ENCODE results near the gene ZNF613. TPM values are rescaled to one million over a fixed set of nuclear protein-coding genes. Genes with fewer than 3 reads are reported as not detected.

Gene ZNF613
- total RNA-seq, 1 donor from 2014 or later, result 5.7 TPM

DNA sequence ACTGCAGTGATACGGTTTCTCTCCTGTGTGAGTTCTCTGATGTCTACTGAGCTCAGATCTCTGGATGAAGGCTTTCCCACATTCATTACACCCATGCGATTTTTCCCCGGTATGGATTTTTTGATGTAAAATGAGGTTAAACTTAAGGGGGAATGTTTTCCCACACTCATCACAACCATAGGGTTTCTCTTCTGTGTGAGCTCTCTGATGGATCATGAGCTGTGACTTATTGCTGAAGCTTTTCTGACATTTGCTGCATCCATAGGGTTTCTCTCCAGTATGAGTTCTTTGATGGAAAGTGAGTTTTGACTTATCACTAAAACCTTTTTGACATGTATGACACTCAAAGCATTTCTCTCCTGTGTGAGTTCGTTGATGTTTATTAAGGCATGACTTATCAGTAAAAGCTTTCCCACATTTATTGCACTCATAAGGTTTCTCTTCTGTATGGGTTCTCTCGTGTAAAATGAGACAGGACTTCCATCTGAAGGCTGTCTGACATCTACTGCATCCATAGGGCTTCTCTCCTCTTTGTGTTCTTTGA, 11.9 kb upstream of the ZNF613 start:
- TF ChIP-seq, protein P1, sequence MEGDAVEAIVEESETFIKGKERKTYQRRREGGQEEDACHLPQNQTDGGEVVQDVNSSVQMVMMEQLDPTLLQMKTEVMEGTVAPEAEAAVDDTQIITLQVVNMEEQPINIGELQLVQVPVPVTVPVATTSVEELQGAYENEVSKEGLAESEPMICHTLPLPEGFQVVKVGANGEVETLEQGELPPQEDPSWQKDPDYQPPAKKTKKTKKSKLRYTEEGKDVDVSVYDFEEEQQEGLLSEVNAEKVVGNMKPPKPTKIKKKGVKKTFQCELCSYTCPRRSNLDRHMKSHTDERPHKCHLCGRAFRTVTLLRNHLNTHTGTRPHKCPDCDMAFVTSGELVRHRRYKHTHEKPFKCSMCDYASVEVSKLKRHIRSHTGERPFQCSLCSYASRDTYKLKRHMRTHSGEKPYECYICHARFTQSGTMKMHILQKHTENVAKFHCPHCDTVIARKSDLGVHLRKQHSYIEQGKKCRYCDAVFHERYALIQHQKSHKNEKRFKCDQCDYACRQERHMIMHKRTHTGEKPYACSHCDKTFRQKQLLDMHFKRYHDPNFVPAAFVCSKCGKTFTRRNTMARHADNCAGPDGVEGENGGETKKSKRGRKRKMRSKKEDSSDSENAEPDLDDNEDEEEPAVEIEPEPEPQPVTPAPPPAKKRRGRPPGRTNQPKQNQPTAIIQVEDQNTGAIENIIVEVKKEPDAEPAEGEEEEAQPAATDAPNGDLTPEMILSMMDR (IDR thresholded peaks at IDR 0.05; ENCODE audit: unreplicated experiment), result no peak
- Mint-ChIP-seq H3K27ac (no peak overlapping the region), H3K4me3 (no peak overlapping the region), H3K4me1 (no peaks in the 10 kb centered on the region), H3K9me3 (peaks cover 49% of the 10 kb centered on the region), H3K36me3 (peaks cover 15% of the 10 kb centered on the region), H3K27me3 (ENCODE audit: low read depth) (no peaks in the 10 kb centered on the region)
- no peak for DNase-seq (ENCODE audit: low spot score in 2 of 2, unreplicated experiment in 2 of 2)

- TF ChIP-seq, protein P1 (IDR thresholded peaks at IDR 0.05; ENCODE audit: unreplicated experiment), result no peak
- no peak overlapping the region for H3K27ac Mint-ChIP-seq
- no peaks in the 10 kb centered on the region for H3K27me3 Mint-ChIP-seq (ENCODE audit: low read depth)
- H3K4me3 Mint-ChIP-seq, result no peak overlapping the region
- peaks cover 18% of the 10 kb centered on the region for H3K36me3 Mint-ChIP-seq
- DNase-seq (ENCODE audit: low spot score in 2 of 2, unreplicated experiment in 2 of 2), result no peak
- no peaks in the 10 kb centered on the region for H3K4me1 Mint-ChIP-seq
- H3K9me3 Mint-ChIP-seq, result peaks cover 56% of the 10 kb centered on the region
These were observed 11.1 kb upstream of the ZNF613 start for GRCh38 chr19:51916167-51916566.

- no peaks in the 10 kb centered on the region for H3K27me3 Mint-ChIP-seq (ENCODE audit: low read depth)
- peaks cover 60% of the 10 kb centered on the region for H3K9me3 Mint-ChIP-seq
- TF ChIP-seq, protein P1 (IDR thresholded peaks at IDR 0.05; ENCODE audit: unreplicated experiment), result no peak
- no peak overlapping the region for H3K27ac Mint-ChIP-seq
- peaks cover 24% of the 10 kb centered on the region for H3K36me3 Mint-ChIP-seq
- H3K4me3 Mint-ChIP-seq, result no peak overlapping the region
- no peaks in the 10 kb centered on the region for H3K4me1 Mint-ChIP-seq
- DNase-seq (ENCODE audit: low spot score in 2 of 2, unreplicated experiment in 2 of 2), result no peak
These were observed 7.7 kb upstream of the ZNF613 start for GRCh38 chr19:51919606-51920005.

DNA sequence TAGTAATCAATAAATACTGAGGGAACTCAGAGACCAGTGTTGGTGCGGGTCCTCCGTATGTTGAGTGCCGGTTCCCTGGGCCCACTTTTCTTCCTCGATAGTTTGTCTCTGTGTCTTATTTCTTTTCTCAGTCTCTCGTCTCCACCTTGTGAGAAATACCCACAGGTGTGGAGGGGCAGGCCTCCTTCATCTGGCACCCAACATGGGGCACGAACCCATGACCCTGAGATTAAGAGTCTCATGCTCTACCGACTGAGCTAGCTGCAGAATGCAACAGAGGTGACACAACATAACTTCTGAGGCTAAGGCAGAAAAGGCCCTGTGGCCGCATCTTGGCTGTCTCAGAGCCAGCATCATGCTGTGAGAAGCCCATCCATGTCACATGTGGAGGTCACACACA, 5.3 kb upstream of the ZNF613 start:
- Mint-ChIP-seq H3K27me3 (ENCODE audit: low read depth) (no peaks in the 10 kb centered on the region), H3K4me1 (peaks cover 3% of the 10 kb centered on the region), H3K9me3 (peaks cover 56% of the 10 kb centered on the region), H3K4me3 (no peak overlapping the region), H3K27ac (no peak overlapping the region), H3K36me3 (peaks cover 23% of the 10 kb centered on the region)
- DNase-seq (ENCODE audit: low spot score in 2 of 2, unreplicated experiment in 2 of 2), result no peak
- TF ChIP-seq, protein P1 (IDR thresholded peaks at IDR 0.05; ENCODE audit: unreplicated experiment), result no peak

DNA sequence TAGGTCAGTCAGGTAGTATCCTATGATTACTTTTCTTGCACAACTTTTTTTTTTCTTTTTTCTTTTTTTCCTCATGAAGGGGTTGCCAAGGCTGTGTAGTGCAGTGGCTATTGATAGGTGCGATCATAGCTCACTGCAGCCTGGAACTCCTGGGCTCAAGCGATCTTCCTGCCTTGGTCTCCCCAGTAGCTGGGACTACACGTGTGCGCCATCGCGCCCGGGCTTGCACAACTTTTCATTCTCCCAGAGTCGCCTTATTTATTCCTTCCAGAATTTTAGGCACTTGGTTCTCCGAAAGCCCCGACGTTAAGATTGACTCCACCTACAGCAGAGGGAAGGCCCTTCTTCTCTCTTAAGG, 867 bp upstream of the ZNF613 start:
- H3K36me3 Mint-ChIP-seq, result peaks cover 30% of the 10 kb centered on the region
- H3K4me3 Mint-ChIP-seq, result peak overlapping the region; percentile 99
- TF ChIP-seq, protein P1 (IDR thresholded peaks at IDR 0.05; ENCODE audit: unreplicated experiment), result no peak
- H3K27ac Mint-ChIP-seq, result peak overlapping the region; percentile 99
- peaks cover 50% of the 10 kb centered on the region for H3K9me3 Mint-ChIP-seq
- H3K27me3 Mint-ChIP-seq (ENCODE audit: low read depth), result no peaks in the 10 kb centered on the region
- H3K4me1 Mint-ChIP-seq, result peaks cover 16% of the 10 kb centered on the region
- DNase-seq (ENCODE audit: low spot score in 2 of 2, unreplicated experiment in 2 of 2), result no peak

DNA sequence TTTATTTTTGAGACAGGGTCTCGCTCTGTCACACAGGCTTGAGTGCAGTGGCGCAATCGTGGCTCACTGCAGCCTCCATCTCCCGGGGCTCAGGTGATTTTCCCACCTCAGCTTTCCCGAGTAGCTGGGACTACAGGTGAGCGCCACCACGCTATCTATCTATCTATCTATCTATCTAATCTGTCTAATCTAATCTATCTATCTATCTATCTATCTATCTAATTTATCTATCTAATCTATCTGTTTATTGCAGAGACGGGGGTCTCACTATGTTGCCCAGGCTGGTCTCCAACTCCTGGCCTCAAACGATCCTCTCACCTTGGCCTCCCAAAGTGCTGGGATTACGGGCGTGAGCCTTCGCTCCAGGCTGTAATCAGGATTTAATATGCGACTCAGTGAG, 587 bp downstream of the ZNF613 start:
- H3K9me3 Mint-ChIP-seq, result peaks cover 43% of the 10 kb centered on the region
- peaks cover 32% of the 10 kb centered on the region for H3K36me3 Mint-ChIP-seq
- H3K27ac Mint-ChIP-seq, result peak overlapping the region; percentile 99

More for the DNA sequence above, 587 bp downstream of the ZNF613 start:
- no peak for DNase-seq (ENCODE audit: low spot score in 2 of 2, unreplicated experiment in 2 of 2)
- peak overlapping the region; percentile 99 for H3K4me3 Mint-ChIP-seq
- no peaks in the 10 kb centered on the region for H3K27me3 Mint-ChIP-seq (ENCODE audit: low read depth)
- TF ChIP-seq, protein P1 (IDR thresholded peaks at IDR 0.05; ENCODE audit: unreplicated experiment), result no peak
- H3K4me1 Mint-ChIP-seq, result peaks cover 16% of the 10 kb centered on the region
